Measurements from ENCODE around the gene OR1M1. TPM values are rescaled to one million over a fixed set of nuclear protein-coding genes. Genes with fewer than 3 reads are reported as not detected.

The OR1M1 gene
- total and polyA plus RNA-seq, 7 donors: not detected

DNA sequence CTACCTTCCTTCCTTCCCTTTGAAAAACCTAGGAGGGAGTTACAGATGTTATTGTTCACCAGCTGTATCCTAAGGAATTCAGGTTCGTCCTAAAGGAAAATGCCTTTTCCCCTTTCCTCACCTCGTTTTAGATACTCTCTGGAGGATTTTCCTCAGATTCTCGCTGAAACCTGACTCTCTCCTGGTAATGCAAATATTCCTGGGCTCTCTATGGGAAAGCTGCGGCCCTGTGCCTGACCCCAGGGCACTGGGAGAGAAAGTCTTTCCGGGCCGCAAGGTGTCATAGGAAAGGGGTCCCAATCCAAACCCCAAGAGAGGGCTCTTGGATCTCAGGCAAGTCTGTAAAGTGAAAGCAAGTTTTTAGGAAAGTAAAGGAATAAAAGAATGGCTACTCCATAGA, 13.1 kb upstream of the OR1M1 start:
- Histone ChIP-seq H3K36me3 (ENCODE audit: insufficient read depth in 1 of 2, low read depth in 1 of 2) (no peaks in the 10 kb centered on the region), H3K27ac (no peak overlapping the region), H3K4me3 (no peak overlapping the region), H3K9me3 (no peaks in the 10 kb centered on the region), H3K27me3 (ENCODE audit: insufficient read depth in 3 of 3, low read length in 2 of 3) (no peaks in the 10 kb centered on the region), H3K4me1 (no peaks in the 10 kb centered on the region)
- DNase-seq (no peak), ATAC-seq (no peak)
- WGBS, 3 donors: 28 to 38% (median 38%) methylated on average over 6 of the region's 6 CpGs
- TF ChIP-seq, protein P1, sequence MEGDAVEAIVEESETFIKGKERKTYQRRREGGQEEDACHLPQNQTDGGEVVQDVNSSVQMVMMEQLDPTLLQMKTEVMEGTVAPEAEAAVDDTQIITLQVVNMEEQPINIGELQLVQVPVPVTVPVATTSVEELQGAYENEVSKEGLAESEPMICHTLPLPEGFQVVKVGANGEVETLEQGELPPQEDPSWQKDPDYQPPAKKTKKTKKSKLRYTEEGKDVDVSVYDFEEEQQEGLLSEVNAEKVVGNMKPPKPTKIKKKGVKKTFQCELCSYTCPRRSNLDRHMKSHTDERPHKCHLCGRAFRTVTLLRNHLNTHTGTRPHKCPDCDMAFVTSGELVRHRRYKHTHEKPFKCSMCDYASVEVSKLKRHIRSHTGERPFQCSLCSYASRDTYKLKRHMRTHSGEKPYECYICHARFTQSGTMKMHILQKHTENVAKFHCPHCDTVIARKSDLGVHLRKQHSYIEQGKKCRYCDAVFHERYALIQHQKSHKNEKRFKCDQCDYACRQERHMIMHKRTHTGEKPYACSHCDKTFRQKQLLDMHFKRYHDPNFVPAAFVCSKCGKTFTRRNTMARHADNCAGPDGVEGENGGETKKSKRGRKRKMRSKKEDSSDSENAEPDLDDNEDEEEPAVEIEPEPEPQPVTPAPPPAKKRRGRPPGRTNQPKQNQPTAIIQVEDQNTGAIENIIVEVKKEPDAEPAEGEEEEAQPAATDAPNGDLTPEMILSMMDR (IDR thresholded peaks at IDR 0.05): no peak
- intact Hi-C loops (cut with DNase I): no loop called here

DNA sequence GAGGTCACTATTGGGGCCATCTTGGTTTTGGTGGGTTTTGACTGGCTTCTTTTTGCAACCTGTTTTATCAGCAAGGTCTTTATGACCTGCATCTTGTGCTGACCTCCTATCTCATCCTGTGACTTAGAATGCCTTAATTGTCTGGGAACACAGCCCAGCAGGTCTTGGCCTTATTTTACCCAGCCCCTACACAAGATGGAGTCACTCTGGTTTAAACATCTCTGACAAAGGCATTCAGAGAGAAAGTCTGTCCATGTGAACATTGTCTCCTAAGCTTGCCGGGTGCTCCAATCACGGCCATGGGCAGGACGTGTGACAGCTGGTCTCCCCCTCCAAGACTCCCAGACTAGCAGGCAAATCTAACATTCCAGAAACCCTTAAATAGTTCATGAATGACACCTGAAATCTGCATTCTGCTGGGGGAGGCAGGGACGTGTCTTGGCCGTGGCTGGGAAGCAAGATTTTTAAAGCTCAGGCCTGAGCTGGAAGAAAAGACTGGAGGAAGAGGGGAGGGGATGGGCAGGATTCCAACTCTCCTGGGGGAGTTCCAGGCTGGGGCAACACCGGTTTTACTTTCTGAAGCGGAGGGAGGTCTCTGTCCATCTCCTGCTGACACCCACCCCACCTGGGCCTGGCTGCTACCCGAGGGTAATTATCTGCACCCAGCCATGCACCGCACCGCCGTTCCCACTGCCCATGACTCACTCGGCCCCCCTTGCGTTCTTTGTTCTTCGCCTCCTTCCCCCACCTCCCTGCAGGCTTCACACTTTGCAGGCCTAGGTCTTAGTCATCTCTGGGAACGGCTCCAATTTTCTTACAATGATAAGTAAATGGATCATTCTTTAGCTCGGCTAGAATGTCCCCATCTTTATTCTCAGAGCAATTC, 11.6 kb upstream of the OR1M1 start:
- intact Hi-C loops (cut with DNase I): loop anchor here in 1 of 2 donors (5.0 kb wide), 1 partner anchor 423 kb away; no protein-coding TSS in a partner anchor

DNA sequence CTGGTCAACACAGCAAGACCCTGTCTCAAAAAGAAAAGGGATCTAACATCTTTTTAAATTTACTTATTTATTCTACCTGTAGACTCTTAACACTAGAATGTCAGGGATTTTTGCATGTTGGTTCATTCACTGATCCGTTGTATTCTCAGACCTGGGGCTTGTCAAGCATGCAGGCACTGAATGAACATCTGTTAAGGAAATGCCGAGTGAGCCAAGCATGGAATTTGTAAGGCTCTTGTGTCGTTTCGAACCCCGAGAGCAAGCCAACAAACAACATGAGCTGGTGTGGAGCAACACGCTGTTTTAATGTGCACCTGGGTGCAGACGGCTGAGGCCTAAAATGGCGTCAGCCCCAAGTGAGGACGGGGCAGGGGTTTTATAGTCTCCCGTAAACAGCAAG, 10.0 kb upstream of the OR1M1 start:
- TF ChIP-seq, protein P1 (IDR thresholded peaks at IDR 0.05): no peak
- intact Hi-C loops (cut with DNase I): loop anchor here in 1 of 2 donors (5.0 kb wide), 1 partner anchor 425 kb away; no protein-coding TSS in a partner anchor

More for the DNA sequence above, 11.6 kb upstream of the OR1M1 start:
- ATAC-seq (peak in 1 of 4 donors; percentile 46), DNase-seq (peak; percentile 51 to 54)
- TF ChIP-seq, protein P1 (IDR thresholded peaks at IDR 0.05): no peak
- Histone ChIP-seq H3K27ac (no peak overlapping the region), H3K4me1 (no peaks in the 10 kb centered on the region), H3K9me3 (no peaks in the 10 kb centered on the region), H3K36me3 (ENCODE audit: insufficient read depth in 1 of 2, low read depth in 1 of 2) (no peaks in the 10 kb centered on the region), H3K27me3 (ENCODE audit: insufficient read depth in 3 of 3, low read length in 2 of 3) (no peaks in the 10 kb centered on the region), H3K4me3 (no peak overlapping the region)
- WGBS, 3 donors: 8 to 12% (median 10%) methylated on average over 16 of the region's 16 CpGs

DNA sequence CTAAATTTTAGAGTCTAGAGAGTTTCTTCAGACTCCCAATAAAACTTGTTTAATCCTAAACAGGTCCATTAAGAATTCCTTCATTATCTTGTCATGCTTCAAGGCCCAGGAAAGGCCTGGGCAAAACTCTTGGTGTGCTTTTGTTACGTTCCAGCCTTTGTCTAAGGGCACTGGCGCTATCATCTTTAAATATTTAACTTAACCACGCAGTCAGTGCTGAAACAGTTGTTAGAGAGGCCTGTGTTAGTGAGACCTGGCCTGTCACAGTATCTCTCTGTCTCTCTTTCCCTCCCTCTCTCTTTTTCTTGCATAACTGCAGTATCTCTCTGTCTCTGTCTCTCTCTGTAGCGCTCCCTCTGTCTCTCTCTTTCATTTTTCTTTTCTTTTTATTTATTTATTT, 8.2 kb upstream of the OR1M1 start:
- 71 to 86% (median 78%) methylated on average over 4 of the region's 4 CpGs for WGBS, 3 donors
- intact Hi-C loops (cut with DNase I): loop anchor here in 1 of 2 donors (5.0 kb wide), 1 partner anchor 426 kb away; no protein-coding TSS in a partner anchor
- no peak overlapping the region for H3K27ac ChIP-seq

More for the DNA sequence above, 10.0 kb upstream of the OR1M1 start:
- H3K4me1 ChIP-seq: no peaks in the 10 kb centered on the region
- 25 to 32% (median 26%) methylated on average over 10 of the region's 10 CpGs for WGBS, 3 donors
- no peak for DNase-seq
- H3K9me3 ChIP-seq: no peaks in the 10 kb centered on the region
- H3K27ac ChIP-seq: no peak overlapping the region
- H3K27me3 ChIP-seq (ENCODE audit: insufficient read depth in 3 of 3, low read length in 2 of 3): no peaks in the 10 kb centered on the region
- H3K4me3 ChIP-seq: no peak overlapping the region
- no peak for ATAC-seq
- no peaks in the 10 kb centered on the region for H3K36me3 ChIP-seq (ENCODE audit: insufficient read depth in 1 of 2, low read depth in 1 of 2)

More for the DNA sequence above, 8.2 kb upstream of the OR1M1 start:
- H3K27me3 ChIP-seq (ENCODE audit: insufficient read depth in 3 of 3, low read length in 2 of 3): no peaks in the 10 kb centered on the region
- H3K4me1 ChIP-seq: no peaks in the 10 kb centered on the region
- H3K4me3 ChIP-seq: no peak overlapping the region
- H3K36me3 ChIP-seq (ENCODE audit: insufficient read depth in 1 of 2, low read depth in 1 of 2): no peaks in the 10 kb centered on the region
- H3K9me3 ChIP-seq: no peaks in the 10 kb centered on the region
- DNase-seq: no peak
- TF ChIP-seq, protein P1 (IDR thresholded peaks at IDR 0.05): no peak
- ATAC-seq: no peak
